Esophagus muscularis mucosa (tissue), 4 donors: Measurements from ENCODE around the gene GRIK1. TPM values are rescaled to one million over a fixed set of nuclear protein-coding genes. Genes with fewer than 3 reads are reported as not detected.

Experiments
- DNase-seq: peaks from one replicate; pipeline ENCODE4 v3.0.0-alpha.2; 2017; ENCODE audit errors: extremely low spot score
- H3K27ac ChIP-seq, 4 donors: fragments of 200-600 bp; sonication (generic); replicated peaks in 1 of 4; 1 replicate in 3 of 4; 2 replicates in 1 of 4; pipeline ENCODE4 v1.5.1; 2016 to 2019; ENCODE audit warnings: mild to moderate bottlenecking in 1 of 4
- H3K27me3 ChIP-seq, 4 donors: fragments of 200-600 bp; sonication (generic); one replicate each; pipeline versions ENCODE4 v1.5.1 to v1.6.0; 2016 to 2019
- H3K36me3 ChIP-seq, 4 donors: fragments of 200-600 bp; sonication (generic); one replicate each; pipeline ENCODE4 v1.5.1; 2016 to 2019
- H3K4me1 ChIP-seq, 4 donors: fragments of 200-600 bp; sonication (generic); one replicate each; pipeline ENCODE4 v1.5.1; 2016 to 2019
- H3K4me3 ChIP-seq, 4 donors: fragments of 200-600 bp; sonication (generic); 1 replicate in 2 of 4; 2 replicates in 2 of 4; pipeline ENCODE4 v1.5.1; 2016 to 2019; ENCODE audit warnings: mild to moderate bottlenecking in 4 of 4, moderate library complexity in 1 of 4
- H3K9me3 ChIP-seq, 4 donors: fragments of 200-600 bp; sonication (generic); 1 replicate in 3 of 4; 2 replicates in 1 of 4; pipeline ENCODE4 v1.5.1; 2016 to 2019
- EP300 ChIP-seq: sonication (generic); formaldehyde crosslinking; IDR thresholded peaks from one replicate; pipeline ENCODE4 v1.6.1; 2017; ENCODE audit warnings: antibody characterized with exemption
- POLR2A ChIP-seq: fragments of 450-650 bp; IDR thresholded peaks from one replicate; pipeline ENCODE4 v1.6.1; 2017; ENCODE audit warnings: antibody characterized with exemption, moderate library complexity, mild to moderate bottlenecking, low read depth
- POLR2AphosphoS5 ChIP-seq, 2 donors: sonication (generic); formaldehyde crosslinking; IDR thresholded peaks; one replicate each; pipeline ENCODE4 v1.6.1; 2017; ENCODE audit warnings: antibody characterized with exemption in 2 of 2
- WGBS: methylation state at CpG from one replicate; pipeline ENCODE4 v1.1.5; 2018; 5-methylcytosine and 5-hydroxymethylcytosine counted together
- intact Hi-C: fragments of 100-400 bp; cut with DNase I; formaldehyde crosslinking; loops from one replicate; pipeline ENCODE4 v1.15.1; 2023
- total RNA-seq, 4 donors: library from RNA; depleted of rRNA; stranded (reverse); fragments of >200 nt; gene quantifications; one replicate each; pipeline versions ENCODE4 v1.1.0 to v1.2.1, GENCODE V29; 2016
- TF ChIP-seq, protein P1 (sequence below), 3 experiments: fragments of 200-600 bp in 2 of 3; fragments of 450-650 bp in 1 of 3; sonication (generic) in 2 of 3; IDR thresholded peaks; one replicate each; pipeline ENCODE4 v1.5.1; 2017 to 2019; ENCODE audit warnings: antibody characterized with exemption in 3 of 3, mild to moderate bottlenecking in 2 of 3, moderate library complexity in 1 of 3

The GRIK1 gene
- total RNA-seq, 4 donors from 2014 or later, result 0.19 to 0.40 (median 0.33) TPM; not detected in 1

GRCh38 chr21:29771491-29772066 is 168.2 kb downstream of the GRIK1 start:
- TF ChIP-seq, protein P1, sequence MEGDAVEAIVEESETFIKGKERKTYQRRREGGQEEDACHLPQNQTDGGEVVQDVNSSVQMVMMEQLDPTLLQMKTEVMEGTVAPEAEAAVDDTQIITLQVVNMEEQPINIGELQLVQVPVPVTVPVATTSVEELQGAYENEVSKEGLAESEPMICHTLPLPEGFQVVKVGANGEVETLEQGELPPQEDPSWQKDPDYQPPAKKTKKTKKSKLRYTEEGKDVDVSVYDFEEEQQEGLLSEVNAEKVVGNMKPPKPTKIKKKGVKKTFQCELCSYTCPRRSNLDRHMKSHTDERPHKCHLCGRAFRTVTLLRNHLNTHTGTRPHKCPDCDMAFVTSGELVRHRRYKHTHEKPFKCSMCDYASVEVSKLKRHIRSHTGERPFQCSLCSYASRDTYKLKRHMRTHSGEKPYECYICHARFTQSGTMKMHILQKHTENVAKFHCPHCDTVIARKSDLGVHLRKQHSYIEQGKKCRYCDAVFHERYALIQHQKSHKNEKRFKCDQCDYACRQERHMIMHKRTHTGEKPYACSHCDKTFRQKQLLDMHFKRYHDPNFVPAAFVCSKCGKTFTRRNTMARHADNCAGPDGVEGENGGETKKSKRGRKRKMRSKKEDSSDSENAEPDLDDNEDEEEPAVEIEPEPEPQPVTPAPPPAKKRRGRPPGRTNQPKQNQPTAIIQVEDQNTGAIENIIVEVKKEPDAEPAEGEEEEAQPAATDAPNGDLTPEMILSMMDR (IDR thresholded peaks at IDR 0.05), result no peak
- TF ChIP-seq POLR2A (no peak), EP300 (no peak), POLR2AphosphoS5 (IDR thresholded peaks at IDR 0.05) (no peak)
- no peaks in the 10 kb centered on the region for H3K27me3 ChIP-seq
- DNase-seq, result no peak
- no peaks in the 10 kb centered on the region for H3K9me3 ChIP-seq
- H3K27ac ChIP-seq, result no peak overlapping the region
- WGBS, result 80% methylated on average over 4 of the region's 4 CpGs
- intact Hi-C loops, result no loop called here
- no peak overlapping the region for H3K4me3 ChIP-seq
- H3K4me1 ChIP-seq, result no peaks in the 10 kb centered on the region
- no peaks in the 10 kb centered on the region for H3K36me3 ChIP-seq

GRCh38 chr21:29763674-29764073 is 176.1 kb downstream of the GRIK1 start:
- intact Hi-C loops, result no loop called here
- Histone ChIP-seq H3K27me3 (peaks cover 0 to 7% (median 0%) of the 10 kb centered on the region in 4 donors), H3K4me1 (no peaks in the 10 kb centered on the region), H3K36me3 (no peaks in the 10 kb centered on the region), H3K4me3 (no peak overlapping the region), H3K27ac (no peak overlapping the region), H3K9me3 (no peaks in the 10 kb centered on the region)
- 30% methylated on average over 3 of the region's 4 CpGs for WGBS
- DNase-seq, result no peak
- TF ChIP-seq EP300 (no peak), POLR2AphosphoS5 (IDR thresholded peaks at IDR 0.05) (no peak), POLR2A (no peak)
- TF ChIP-seq, protein P1 (IDR thresholded peaks at IDR 0.05), result no peak

DNA sequence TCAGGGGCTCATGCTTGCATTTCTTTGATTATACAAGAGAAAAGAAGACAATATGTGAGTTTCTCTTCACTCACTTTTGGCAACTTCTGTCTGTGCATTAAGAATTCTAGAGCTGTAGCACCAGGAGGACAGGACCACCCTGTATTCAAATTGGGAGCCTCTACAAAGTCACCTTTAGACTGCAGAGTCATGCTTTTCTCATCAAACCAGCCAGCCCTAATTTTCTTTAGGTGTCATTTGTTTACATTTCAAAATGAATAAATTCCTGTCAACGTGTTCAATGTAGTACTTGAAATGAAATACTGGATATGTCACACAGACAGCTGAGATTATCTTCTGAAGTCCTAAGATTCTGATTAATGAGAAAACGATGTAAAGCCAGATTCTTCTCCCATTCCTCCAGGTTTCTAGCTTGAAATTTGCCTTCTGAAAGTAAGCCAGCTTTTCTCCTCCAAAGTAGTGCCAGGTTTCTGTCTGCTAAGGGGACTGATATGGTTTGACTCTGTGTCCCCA is 177.2 kb downstream of the GRIK1 start:
- no peaks in the 10 kb centered on the region for H3K9me3 ChIP-seq
- H3K27ac ChIP-seq, result no peak overlapping the region
- no peak for DNase-seq
- 37% methylated on average over 2 of the region's 2 CpGs for WGBS
- no peaks in the 10 kb centered on the region for H3K36me3 ChIP-seq
- H3K27me3 ChIP-seq, result peaks cover 0 to 7% (median 0%) of the 10 kb centered on the region in 4 donors
- no peak overlapping the region for H3K4me3 ChIP-seq
- TF ChIP-seq POLR2A (no peak), POLR2AphosphoS5 (IDR thresholded peaks at IDR 0.05) (no peak), EP300 (no peak)
- TF ChIP-seq, protein P1 (IDR thresholded peaks at IDR 0.05), result no peak
- intact Hi-C loops, result no loop called here
- no peaks in the 10 kb centered on the region for H3K4me1 ChIP-seq

DNA sequence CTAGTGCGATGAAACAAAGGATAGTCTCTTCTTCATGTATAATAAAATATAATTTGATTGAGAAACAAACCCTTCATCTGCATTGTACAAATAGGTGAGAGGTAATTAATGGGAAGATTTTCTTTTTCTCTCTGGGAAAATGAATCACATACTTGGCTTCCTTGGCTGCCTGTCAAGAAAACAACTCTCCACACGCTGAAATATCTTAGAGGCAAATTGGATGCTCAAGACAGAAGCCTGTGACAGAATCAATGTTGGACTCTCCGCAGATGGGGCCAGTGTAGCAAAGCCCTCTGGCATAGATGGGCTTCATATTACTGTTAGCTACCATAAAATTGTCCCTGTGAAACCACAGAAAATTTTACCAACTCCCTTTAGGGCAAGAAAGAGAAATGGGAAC is 186.6 kb downstream of the GRIK1 start:
- no peaks in the 10 kb centered on the region for H3K9me3 ChIP-seq
- H3K27ac ChIP-seq, result no peak overlapping the region
- TF ChIP-seq EP300, result no peak
- TF ChIP-seq, protein P1 (IDR thresholded peaks at IDR 0.05), result no peak
- TF ChIP-seq POLR2A, result no peak
- TF ChIP-seq POLR2AphosphoS5 (IDR thresholded peaks at IDR 0.05), result no peak
- no peak overlapping the region for H3K4me3 ChIP-seq
- WGBS, result 45% methylated on average over 3 of the region's 3 CpGs
- DNase-seq, result no peak
- H3K36me3 ChIP-seq, result no peaks in the 10 kb centered on the region
- H3K4me1 ChIP-seq, result no peaks in the 10 kb centered on the region
- intact Hi-C loops, result no loop called here
- H3K27me3 ChIP-seq, result no peaks in the 10 kb centered on the region
